Left lung (tissue), 10 donors: ENCODE data around the gene TTLL8. TPM values are rescaled to one million over a fixed set of nuclear protein-coding genes. Genes with fewer than 3 reads are reported as not detected.
A peak's percentile ranks its signal among the peaks of the same experiment; 100 is the strongest.

Experiments
- ATAC-seq: fragments of 200-7000 bp; cut with Tn5 transposase; one replicate; pipeline ENCODE4 v1.9.1; 2020; ENCODE audit warnings: moderate library complexity
- DNase-seq, 4 donors: peaks; one replicate each; pipeline ENCODE4 v3.0.0-alpha.2; 2013 to 2020
- H3K27ac ChIP-seq, 2 donors: fragments of 200-600 bp; sonication (generic) in 1 of 2; one replicate each; pipeline versions ENCODE4 v1.5.0 to v1.8.0; 2020 to 2021
- H3K27me3 ChIP-seq, 2 donors: fragments of 200-600 bp; sonication (generic) in 1 of 2; one replicate each; pipeline versions ENCODE4 v1.5.0 to v1.8.0; 2020 to 2021
- H3K36me3 ChIP-seq, 2 donors: fragments of 200-600 bp; sonication (generic) in 1 of 2; one replicate each; pipeline versions ENCODE4 v1.5.0 to v1.8.0; 2020 to 2021
- H3K4me1 ChIP-seq, 2 donors: fragments of 200-600 bp; one replicate each; pipeline ENCODE4 v1.8.0; 2021
- H3K4me3 ChIP-seq, 2 donors: fragments of 200-600 bp; sonication (generic) in 1 of 2; one replicate each; pipeline versions ENCODE4 v1.5.0 to v1.8.0; 2020 to 2021; ENCODE audit warnings: mild to moderate bottlenecking in 1 of 2
- H3K9me3 ChIP-seq, 2 donors: fragments of 200-600 bp; sonication (generic) in 1 of 2; one replicate each; pipeline versions ENCODE4 v1.5.0 to v1.8.0; 2020 to 2021
- intact Hi-C, 2 donors: fragments of 100-400 bp; cut with DNase I; formaldehyde crosslinking; loops; one replicate each; pipeline versions ENCODE4 v1.11.2 to v1.14.2; 2022
- polyA plus RNA-seq, 6 donors: library from polyadenylated mRNA; unstranded; fragments of 120-200 nt; gene quantifications; one replicate each; pipeline ENCODE4 v1.2.1, GENCODE V29; 2013; ENCODE audit not compliant: insufficient read length in 6 of 6
- total RNA-seq, 2 donors: library from RNA; stranded (reverse); fragmentation: NEBNext Ultra II Directional; extraction: Animal tissue kit (Norgen Biotek cat#: 25700); gene quantifications; one replicate each; pipeline ENCODE4 v1.2.1, GENCODE V29; 2021
- TF ChIP-seq, protein P1 (sequence below), 2 donors: fragments of 200-600 bp; sonication (generic) in 1 of 2; IDR thresholded peaks; one replicate each; pipeline versions ENCODE4 v1.5.0 to v1.8.0; 2021; ENCODE audit warnings: antibody characterized with exemption in 2 of 2
- donor health status: DM: no; HTN: yes; CAD: no.
- donor health status: DM: no; HTN: no; CAD: no.

TTLL8 gene
- total and polyA plus RNA-seq, 8 donors, result not detected

GRCh38 chr22:50009765-50010675 lies 48.1 kb downstream of the TTLL8 start:
- Histone ChIP-seq H3K27me3 (peaks cover 34 to 59% of the 10 kb centered on the region in 2 donors), H3K4me1 (peaks cover 5 to 13% of the 10 kb centered on the region in 2 donors), H3K27ac (no peak overlapping the region), H3K9me3 (no peaks in the 10 kb centered on the region), H3K4me3 (no peak overlapping the region), H3K36me3 (no peaks in the 10 kb centered on the region)
- no peak for ATAC-seq
- TF ChIP-seq, protein P1, sequence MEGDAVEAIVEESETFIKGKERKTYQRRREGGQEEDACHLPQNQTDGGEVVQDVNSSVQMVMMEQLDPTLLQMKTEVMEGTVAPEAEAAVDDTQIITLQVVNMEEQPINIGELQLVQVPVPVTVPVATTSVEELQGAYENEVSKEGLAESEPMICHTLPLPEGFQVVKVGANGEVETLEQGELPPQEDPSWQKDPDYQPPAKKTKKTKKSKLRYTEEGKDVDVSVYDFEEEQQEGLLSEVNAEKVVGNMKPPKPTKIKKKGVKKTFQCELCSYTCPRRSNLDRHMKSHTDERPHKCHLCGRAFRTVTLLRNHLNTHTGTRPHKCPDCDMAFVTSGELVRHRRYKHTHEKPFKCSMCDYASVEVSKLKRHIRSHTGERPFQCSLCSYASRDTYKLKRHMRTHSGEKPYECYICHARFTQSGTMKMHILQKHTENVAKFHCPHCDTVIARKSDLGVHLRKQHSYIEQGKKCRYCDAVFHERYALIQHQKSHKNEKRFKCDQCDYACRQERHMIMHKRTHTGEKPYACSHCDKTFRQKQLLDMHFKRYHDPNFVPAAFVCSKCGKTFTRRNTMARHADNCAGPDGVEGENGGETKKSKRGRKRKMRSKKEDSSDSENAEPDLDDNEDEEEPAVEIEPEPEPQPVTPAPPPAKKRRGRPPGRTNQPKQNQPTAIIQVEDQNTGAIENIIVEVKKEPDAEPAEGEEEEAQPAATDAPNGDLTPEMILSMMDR (IDR thresholded peaks at IDR 0.05), result no peak
- DNase-seq, result peak in 1 of 4 donors; percentile 80
- intact Hi-C loops, result no loop called here

- H3K27me3 ChIP-seq, result peaks cover 26 to 51% of the 10 kb centered on the region in 2 donors
- no peak overlapping the region for H3K27ac ChIP-seq
- intact Hi-C loops, result no loop called here
- no peak for ATAC-seq
- no peak overlapping the region for H3K4me3 ChIP-seq
- TF ChIP-seq, protein P1 (IDR thresholded peaks at IDR 0.05), result no peak
- no peaks in the 10 kb centered on the region for H3K36me3 ChIP-seq
- DNase-seq, result peak in 1 of 4 donors; percentile 76
- H3K4me1 ChIP-seq, result peaks cover 0 to 7% of the 10 kb centered on the region in 2 donors
- H3K9me3 ChIP-seq, result no peaks in the 10 kb centered on the region
These were observed 48.8 kb downstream of the TTLL8 start for GRCh38 chr22:50009251-50009650.

DNA sequence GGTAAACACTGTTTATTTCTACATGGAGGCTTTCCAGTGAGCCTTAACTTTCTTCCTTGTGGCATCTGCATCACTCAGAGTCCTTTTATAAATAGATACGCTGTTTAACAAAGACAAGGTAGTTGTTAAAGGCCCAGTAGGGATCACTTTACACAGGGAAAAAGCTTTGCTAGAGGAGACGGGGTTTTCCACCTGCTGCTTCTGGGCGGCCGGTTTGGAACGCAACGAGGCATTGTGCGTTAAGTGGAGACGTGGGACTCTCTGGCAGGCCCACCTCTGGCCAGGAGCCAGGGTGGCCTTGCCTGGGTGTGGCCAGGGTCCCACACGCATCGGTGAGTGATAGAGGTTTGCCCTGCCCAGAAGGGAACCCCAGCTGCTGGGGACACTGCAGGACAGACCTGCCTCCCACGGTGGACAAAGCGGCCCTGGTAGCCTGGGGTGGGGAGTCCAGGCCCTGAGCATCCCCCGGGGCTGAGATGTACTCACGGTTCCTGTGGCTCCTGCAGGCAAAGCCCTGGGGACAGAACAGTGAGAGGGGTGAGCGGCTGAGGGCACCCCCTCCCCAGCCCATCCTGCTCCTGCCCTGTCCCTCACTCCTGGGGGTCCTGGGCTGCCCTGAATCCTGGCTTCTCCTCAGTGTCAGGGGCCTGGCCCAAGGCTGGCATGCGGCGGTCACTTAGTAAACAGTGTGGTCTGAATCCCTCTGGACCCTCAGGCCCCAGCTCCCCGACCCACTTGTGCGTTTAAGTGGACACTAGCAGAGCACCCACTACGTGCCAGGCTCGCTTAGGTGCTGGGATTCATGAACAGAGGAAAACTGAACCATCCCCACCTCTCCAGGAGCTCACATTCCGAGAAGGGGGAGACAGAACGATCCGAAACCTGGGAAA lies 49.7 kb downstream of the TTLL8 start:
- no peaks in the 10 kb centered on the region for H3K9me3 ChIP-seq
- H3K36me3 ChIP-seq, result no peaks in the 10 kb centered on the region
- peaks cover 19 to 43% of the 10 kb centered on the region in 2 donors for H3K27me3 ChIP-seq
- peak in 2 of 4 donors; percentile 58 to 65 for DNase-seq
- intact Hi-C loops, result no loop called here
- no peak overlapping the region for H3K27ac ChIP-seq
- peaks cover 0 to 7% of the 10 kb centered on the region in 2 donors for H3K4me1 ChIP-seq
- ATAC-seq, result no peak
- TF ChIP-seq, protein P1 (IDR thresholded peaks at IDR 0.05), result no peak
- H3K4me3 ChIP-seq, result no peak overlapping the region

GRCh38 chr22:50007057-50007511 lies 51.0 kb downstream of the TTLL8 start:
- Histone ChIP-seq H3K27me3 (peaks cover 19 to 31% of the 10 kb centered on the region in 2 donors), H3K36me3 (no peaks in the 10 kb centered on the region), H3K9me3 (no peaks in the 10 kb centered on the region), H3K4me3 (no peak overlapping the region), H3K27ac (no peak overlapping the region), H3K4me1 (peaks cover 0 to 7% of the 10 kb centered on the region in 2 donors)
- TF ChIP-seq, protein P1 (IDR thresholded peaks at IDR 0.05), result no peak
- DNase-seq (no peak), ATAC-seq (no peak)
- intact Hi-C loops, result no loop called here
